HepG2 (cell line): Measurements from ENCODE around the gene PPP1CB. TPM values are rescaled to one million over a fixed set of nuclear protein-coding genes. Genes with fewer than 3 reads are reported as not detected.

Experiments used
- CHD2 ChIP-seq: IDR thresholded peaks from 2 replicates; pipeline ENCODE4 v1.6.1; 2011; ENCODE audit warnings: low read depth, low read length, improper control_type of control experiment
- MED1 ChIP-seq: sonication (generic); formaldehyde crosslinking; IDR thresholded peaks from 2 replicates; pipeline ENCODE4 v1.4.0; 2020; ENCODE audit warnings: missing genetic modification reagents
- MED13 ChIP-seq: sonication (generic); formaldehyde crosslinking; IDR thresholded peaks from 2 replicates; pipeline ENCODE4 v1.5.0; 2020; ENCODE audit warnings: missing genetic modification reagents
- MEIS2 ChIP-seq: sonication (generic); formaldehyde crosslinking; IDR thresholded peaks from 2 replicates; pipeline ENCODE4 v1.9.0; 2021; ENCODE audit warnings: mild to moderate bottlenecking, missing genetic modification reagents
- NBN ChIP-seq: fragments of 450-650 bp; conservative IDR thresholded peaks from 2 replicates; pipeline ENCODE4 v1.6.1; 2017
- NR1H2 ChIP-seq: sonication (generic); formaldehyde crosslinking; IDR thresholded peaks from 2 replicates; pipeline ENCODE4 v1.8.1; 2022; ENCODE audit warnings: low read depth, missing genetic modification reagents, borderline replicate concordance
- PAF1 ChIP-seq: IDR thresholded peaks from 2 replicates; pipeline ENCODE4 v1.6.1; 2016; ENCODE audit warnings: missing genetic modification reagents, missing compliant biosample characterization
- PCBP2 ChIP-seq: fragments of 200-400 bp; formaldehyde crosslinking; optimal IDR thresholded peaks from 2 replicates; pipeline ENCODE3; 2018; ENCODE audit warnings: low read length, low read depth; ENCODE audit not compliant: poor library complexity, severe bottlenecking
- RBFOX2 ChIP-seq: fragments of 200-400 bp; formaldehyde crosslinking; IDR thresholded peaks from 2 replicates; pipeline ENCODE4 v1.6.1; 2017; ENCODE audit warnings: low read depth, mild to moderate bottlenecking, low read length
- REXO4 ChIP-seq: sonication (generic); formaldehyde crosslinking; IDR thresholded peaks from 2 replicates; pipeline ENCODE4 v1.8.0; 2022; ENCODE audit warnings: missing genetic modification reagents, mild to moderate bottlenecking, borderline replicate concordance
- SIN3A ChIP-seq: IDR thresholded peaks from 2 replicates; pipeline ENCODE4 v1.6.1; 2011; ENCODE audit warnings: low read depth, mild to moderate bottlenecking, control low read depth, low read length, borderline replicate concordance
- TCF12 ChIP-seq, 2 experiments: fragments of 450-650 bp in 1 of 2; sonication (generic) in 1 of 2; formaldehyde crosslinking in 1 of 2; IDR thresholded peaks; 2 replicates each; pipeline versions ENCODE4 v1.6.1 to v1.8.0; 2017 to 2022; ENCODE audit warnings: antibody characterized with exemption in 1 of 2, mild to moderate bottlenecking in 1 of 2, missing genetic modification reagents in 1 of 2, moderate library complexity in 1 of 2
- ZFP37 ChIP-seq: sonication (generic); formaldehyde crosslinking; IDR thresholded peaks from 2 replicates; pipeline ENCODE4 v1.4.0; 2020; ENCODE audit warnings: missing genetic modification reagents, borderline replicate concordance
- ZNF124 ChIP-seq: sonication (generic); formaldehyde crosslinking; IDR thresholded peaks from 2 replicates; pipeline ENCODE4 v1.4.0; 2020; ENCODE audit warnings: missing genetic modification reagents
- ZNF496 ChIP-seq: sonication (generic); formaldehyde crosslinking; IDR thresholded peaks from 2 replicates; pipeline ENCODE4 v1.8.1; 2023; ENCODE audit warnings: mild to moderate bottlenecking, moderate library complexity, missing genetic modification reagents; ENCODE audit not compliant: insufficient replicate concordance
- ZNF7 ChIP-seq: IDR thresholded peaks from 2 replicates; pipeline ENCODE4 v1.6.1; 2016; ENCODE audit warnings: missing biosample characterization, missing genetic modification reagents
- ZNF761 ChIP-seq: sonication (generic); formaldehyde crosslinking; conservative IDR thresholded peaks from 2 replicates; pipeline ENCODE4 v1.4.0; 2020; ENCODE audit warnings: mild to moderate bottlenecking, missing genetic modification reagents
- ZNF766 ChIP-seq: sonication (generic); formaldehyde crosslinking; IDR thresholded peaks from 2 replicates; pipeline ENCODE4 v1.5.0; 2020; ENCODE audit warnings: missing genetic modification reagents, borderline replicate concordance
- ZNF780A ChIP-seq: sonication (generic); formaldehyde crosslinking; IDR thresholded peaks from 2 replicates; pipeline ENCODE4 v1.8.0; 2022; ENCODE audit warnings: mild to moderate bottlenecking, missing genetic modification reagents, moderate library complexity
- ZSCAN20 ChIP-seq: sonication (generic); formaldehyde crosslinking; IDR thresholded peaks from 2 replicates; pipeline ENCODE4 v1.4.0; 2020; ENCODE audit warnings: missing genetic modification reagents, mild to moderate bottlenecking, borderline replicate concordance
- polyA plus RNA-seq, 8 experiments: library from polyadenylated mRNA; depleted of rRNA in 3 of 8; stranded (reverse) in 7 of 8; unstranded in 1 of 8; fragments of >200 nt; fragmentation: Illumina TruSeq in 4 of 8; extraction: Trizol in 4 of 8; gene quantifications; 2 replicates each; pipeline versions ENCODE4 v1.2.1 to v1.2.3, GENCODE V29; 2011 to 2016; ENCODE audit warnings: low read depth in 4 of 8, missing spikeins in 1 of 8, mixed read lengths in 1 of 8; ENCODE audit not compliant: insufficient read depth in 1 of 8
- total RNA-seq, 5 experiments: library from RNA; depleted of rRNA; stranded (reverse); fragments of >200 nt; fragmentation: Illumina TruSeq; extraction: Trizol; gene quantifications; 2 replicates each; pipeline ENCODE4 v1.2.3, GENCODE V29; 2016; ENCODE audit warnings: low read depth in 1 of 5
- TF ChIP-seq, protein P1 (sequence below): sonication (generic); IDR thresholded peaks from 2 replicates; pipeline ENCODE4 v1.6.1; 2016; ENCODE audit warnings: low read depth, borderline replicate concordance
- TF ChIP-seq, protein P2 (sequence below): sonication (generic); formaldehyde crosslinking; IDR thresholded peaks from 2 replicates; pipeline ENCODE4 v1.4.0; 2020; ENCODE audit warnings: missing genetic modification reagents; ENCODE audit errors: not compliant biosample characterization
- TF ChIP-seq, protein P3 (sequence below): sonication (generic); formaldehyde crosslinking; IDR thresholded peaks from 2 replicates; pipeline ENCODE4 v1.5.0; 2020; ENCODE audit warnings: missing genetic modification reagents
- TF ChIP-seq, protein P4 (sequence below): IDR thresholded peaks from 2 replicates; pipeline ENCODE4 v1.6.1; 2016
- TF ChIP-seq, protein P5 (sequence below): sonication (generic); formaldehyde crosslinking; IDR thresholded peaks from 2 replicates; pipeline ENCODE4 v1.4.0; 2020; ENCODE audit warnings: missing genetic modification reagents, mild to moderate bottlenecking, borderline replicate concordance
- TF ChIP-seq, protein P6 (sequence below): sonication (generic); formaldehyde crosslinking; IDR thresholded peaks from 2 replicates; pipeline ENCODE4 v1.5.1; 2020; ENCODE audit warnings: mild to moderate bottlenecking, moderate library complexity, missing genetic modification reagents

PPP1CB gene
- total and polyA plus RNA-seq, 2 of the 13 experiments (the other 11 are each of a cell fraction or from before 2014, with no cell fraction given): 46.9 to 109 TPM

DNA sequence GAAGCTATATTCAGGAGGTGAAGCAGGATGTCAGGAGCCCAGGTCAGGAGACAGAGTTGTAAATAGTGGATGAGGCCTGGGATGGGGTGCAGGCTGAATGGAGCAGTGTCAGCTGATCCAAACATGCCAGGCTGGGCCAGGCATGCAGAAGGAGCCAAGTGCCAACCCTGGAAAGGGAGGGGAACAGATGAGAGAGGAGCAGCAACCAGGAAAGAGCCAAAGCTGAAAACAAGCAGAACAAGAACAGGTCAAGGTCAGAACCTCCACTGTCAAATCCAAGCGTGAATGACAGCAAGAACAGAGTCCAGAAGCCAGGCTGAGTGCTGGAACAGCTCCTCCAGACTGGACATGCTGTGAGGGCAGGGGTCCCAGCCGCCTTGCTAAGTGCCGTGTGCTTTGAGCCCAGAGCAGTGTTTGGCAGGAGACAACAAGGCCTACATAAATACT is 49.2 kb upstream of the PPP1CB start (continued):
- TF ChIP-seq MEIS2 (CRISPR knock-in tag) (0 out of 2 replicates have a peak, but pooled peaks have one; percentile 83), SIN3A (no peak), TCF12 (IDR thresholded peaks at IDR 0.05) (no peak), TCF12 (CRISPR knock-in tag; IDR thresholded peaks at IDR 0.05) (no peak), ZNF496 (CRISPR knock-in tag) (no peak), PAF1 (no peak), NBN (no peak), CHD2 (no peak), ZNF761 (no peak), NR1H2 (CRISPR knock-in tag) (no peak), ZSCAN20 (no peak), MED1 (CRISPR knock-in tag) (peak; percentile 30; the same call in 1 of the 2 replicates), PCBP2 (no peak), RBFOX2 (no peak), ZNF766 (no peak), REXO4 (no peak), ZNF7 (no peak), ZNF124 (CRISPR knock-in tag) (no peak), ZFP37 (CRISPR knock-in tag) (no peak), ZNF780A (CRISPR knock-in tag) (no peak), MED13 (no peak)
- TF ChIP-seq, protein P1, sequence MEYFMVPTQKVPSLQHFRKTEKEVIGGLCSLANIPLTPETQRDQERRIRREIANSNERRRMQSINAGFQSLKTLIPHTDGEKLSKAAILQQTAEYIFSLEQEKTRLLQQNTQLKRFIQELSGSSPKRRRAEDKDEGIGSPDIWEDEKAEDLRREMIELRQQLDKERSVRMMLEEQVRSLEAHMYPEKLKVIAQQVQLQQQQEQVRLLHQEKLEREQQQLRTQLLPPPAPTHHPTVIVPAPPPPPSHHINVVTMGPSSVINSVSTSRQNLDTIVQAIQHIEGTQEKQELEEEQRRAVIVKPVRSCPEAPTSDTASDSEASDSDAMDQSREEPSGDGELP: peak; percentile 22; the same call in 1 of the 2 replicates
- TF ChIP-seq, protein P2, sequence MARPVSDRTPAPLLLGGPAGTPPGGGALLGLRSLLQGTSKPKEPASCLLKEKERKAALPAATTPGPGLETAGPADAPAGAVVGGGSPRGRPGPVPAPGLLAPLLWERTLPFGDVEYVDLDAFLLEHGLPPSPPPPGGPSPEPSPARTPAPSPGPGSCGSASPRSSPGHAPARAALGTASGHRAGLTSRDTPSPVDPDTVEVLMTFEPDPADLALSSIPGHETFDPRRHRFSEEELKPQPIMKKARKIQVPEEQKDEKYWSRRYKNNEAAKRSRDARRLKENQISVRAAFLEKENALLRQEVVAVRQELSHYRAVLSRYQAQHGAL (CRISPR knock-in tag): no peak
- TF ChIP-seq, protein P3, sequence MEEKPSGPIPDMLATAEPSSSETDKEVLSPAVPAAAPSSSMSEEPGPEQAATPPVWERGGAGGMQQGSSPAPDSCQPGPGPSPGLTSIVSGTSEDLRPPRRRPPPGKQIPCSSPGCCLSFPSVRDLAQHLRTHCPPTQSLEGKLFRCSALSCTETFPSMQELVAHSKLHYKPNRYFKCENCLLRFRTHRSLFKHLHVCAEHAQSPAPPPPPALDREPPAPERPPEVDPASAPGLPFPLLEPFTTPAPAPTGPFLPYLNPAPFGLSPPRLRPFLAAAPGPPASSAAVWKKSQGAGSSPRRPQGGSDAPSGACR (CRISPR knock-in tag): no peak
- TF ChIP-seq, protein P4, sequence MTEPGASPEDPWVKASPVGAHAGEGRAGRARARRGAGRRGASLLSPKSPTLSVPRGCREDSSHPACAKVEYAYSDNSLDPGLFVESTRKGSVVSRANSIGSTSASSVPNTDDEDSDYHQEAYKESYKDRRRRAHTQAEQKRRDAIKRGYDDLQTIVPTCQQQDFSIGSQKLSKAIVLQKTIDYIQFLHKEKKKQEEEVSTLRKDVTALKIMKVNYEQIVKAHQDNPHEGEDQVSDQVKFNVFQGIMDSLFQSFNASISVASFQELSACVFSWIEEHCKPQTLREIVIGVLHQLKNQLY (CRISPR knock-in tag): no peak
- TF ChIP-seq, protein P5, sequence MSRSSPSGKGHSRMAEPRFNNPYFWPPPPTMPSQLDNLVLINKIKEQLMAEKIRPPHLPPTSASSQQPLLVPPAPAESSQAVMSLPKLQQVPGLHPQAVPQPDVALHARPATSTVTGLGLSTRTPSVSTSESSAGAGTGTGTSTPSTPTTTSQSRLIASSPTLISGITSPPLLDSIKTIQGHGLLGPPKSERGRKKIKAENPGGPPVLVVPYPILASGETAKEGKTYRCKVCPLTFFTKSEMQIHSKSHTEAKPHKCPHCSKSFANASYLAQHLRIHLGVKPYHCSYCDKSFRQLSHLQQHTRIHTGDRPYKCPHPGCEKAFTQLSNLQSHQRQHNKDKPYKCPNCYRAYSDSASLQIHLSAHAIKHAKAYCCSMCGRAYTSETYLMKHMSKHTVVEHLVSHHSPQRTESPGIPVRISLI (CRISPR knock-in tag): no peak
- TF ChIP-seq, protein P6, sequence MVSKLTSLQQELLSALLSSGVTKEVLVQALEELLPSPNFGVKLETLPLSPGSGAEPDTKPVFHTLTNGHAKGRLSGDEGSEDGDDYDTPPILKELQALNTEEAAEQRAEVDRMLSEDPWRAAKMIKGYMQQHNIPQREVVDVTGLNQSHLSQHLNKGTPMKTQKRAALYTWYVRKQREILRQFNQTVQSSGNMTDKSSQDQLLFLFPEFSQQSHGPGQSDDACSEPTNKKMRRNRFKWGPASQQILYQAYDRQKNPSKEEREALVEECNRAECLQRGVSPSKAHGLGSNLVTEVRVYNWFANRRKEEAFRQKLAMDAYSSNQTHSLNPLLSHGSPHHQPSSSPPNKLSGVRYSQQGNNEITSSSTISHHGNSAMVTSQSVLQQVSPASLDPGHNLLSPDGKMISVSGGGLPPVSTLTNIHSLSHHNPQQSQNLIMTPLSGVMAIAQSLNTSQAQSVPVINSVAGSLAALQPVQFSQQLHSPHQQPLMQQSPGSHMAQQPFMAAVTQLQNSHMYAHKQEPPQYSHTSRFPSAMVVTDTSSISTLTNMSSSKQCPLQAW (CRISPR knock-in tag): peak; percentile 65; the same call in 1 of the 2 replicates
